Stimulated activated CD8-positive, alpha-beta memory T cell treated with anti-CD3 and anti-CD28 coated beads, Interleukin-7, amount 100 ng/mL, for 48 hours (primary cell): ENCODE results near the gene ASB18.

Experiments used
- DNase-seq, 2 donors: peaks; one replicate each; pipeline ENCODE4 v3.0.0-alpha.2; 2020; ENCODE audit warnings: low read depth in 1 of 2; ENCODE audit errors: extremely low read depth in 1 of 2

ASB18 gene

DNA sequence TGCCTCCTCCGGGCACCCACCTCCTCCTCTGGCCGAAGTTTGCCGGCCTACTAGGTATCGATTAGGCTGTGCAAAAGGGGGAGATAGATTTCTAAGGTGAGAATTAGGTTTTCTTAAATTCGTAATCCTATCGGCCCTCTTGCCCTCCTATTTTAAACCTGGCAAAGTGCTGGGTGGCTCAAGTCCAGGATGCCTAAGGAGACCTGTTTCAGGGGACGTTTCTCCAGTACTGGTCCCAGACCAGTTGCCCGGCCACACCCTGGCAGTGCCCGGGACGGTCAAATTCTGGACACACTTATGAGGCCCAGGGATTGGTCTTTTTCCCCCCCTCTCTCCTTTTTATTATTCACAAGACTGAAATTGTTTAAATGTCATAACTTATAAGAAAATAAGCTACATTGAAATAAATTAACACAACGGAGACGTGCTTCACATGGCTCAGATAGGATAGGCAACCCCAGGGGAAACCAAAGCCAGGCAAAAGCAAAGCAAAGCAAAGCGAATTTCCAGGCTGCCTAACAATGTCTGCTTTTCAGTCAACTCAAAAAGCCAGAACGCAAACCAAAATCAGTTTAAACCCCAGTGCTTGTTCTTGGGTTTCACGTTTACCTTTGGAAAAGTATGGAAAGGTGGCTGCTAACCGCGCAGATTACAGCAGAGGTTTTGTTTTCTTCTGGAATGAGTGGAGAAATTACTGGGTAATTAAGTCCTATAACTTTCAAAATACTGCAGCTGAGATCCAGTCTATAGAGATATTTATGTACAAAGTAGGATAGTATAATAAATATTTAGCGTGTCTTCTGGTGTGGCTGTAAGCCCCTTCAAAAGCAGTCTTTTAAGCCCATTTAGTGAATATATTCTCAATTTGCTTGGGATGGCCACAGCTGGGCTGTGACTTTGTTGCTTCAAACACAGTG is 99.0 kb downstream of the ASB18 start:
- DNase-seq: no peak

GRCh38 chr2:236164201-236164924 is 99.8 kb downstream of the ASB18 start:
- no peak for DNase-seq

GRCh38 chr2:236163471-236164200 is 100.6 kb downstream of the ASB18 start:
- no peak for DNase-seq

GRCh38 chr2:236162882-236163470 is 101.2 kb downstream of the ASB18 start:
- no peak for DNase-seq

- no peak for DNase-seq
These were observed 102.0 kb downstream of the ASB18 start for GRCh38 chr2:236162031-236162845.

DNA sequence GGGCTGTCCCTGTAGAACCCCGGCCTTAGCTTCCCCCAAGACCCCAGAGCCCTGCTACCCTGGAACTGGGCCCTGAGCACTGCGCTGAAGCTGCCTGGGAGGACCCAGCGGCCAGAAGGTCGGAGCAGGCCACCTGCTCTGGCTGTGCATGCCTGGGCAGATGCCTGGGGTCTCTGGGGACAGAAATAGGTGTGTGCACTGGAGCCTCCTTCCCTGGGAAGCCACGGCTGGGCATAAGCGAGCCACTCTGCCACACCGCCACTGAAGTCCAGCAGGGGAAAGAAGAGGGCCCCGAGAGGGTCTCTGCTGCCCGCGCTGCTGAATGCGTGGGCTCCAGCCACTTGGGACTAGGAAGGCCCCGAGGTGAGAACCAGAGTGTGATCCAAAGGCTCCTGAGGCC is 102.7 kb downstream of the ASB18 start:
- DNase-seq: no peak

DNA sequence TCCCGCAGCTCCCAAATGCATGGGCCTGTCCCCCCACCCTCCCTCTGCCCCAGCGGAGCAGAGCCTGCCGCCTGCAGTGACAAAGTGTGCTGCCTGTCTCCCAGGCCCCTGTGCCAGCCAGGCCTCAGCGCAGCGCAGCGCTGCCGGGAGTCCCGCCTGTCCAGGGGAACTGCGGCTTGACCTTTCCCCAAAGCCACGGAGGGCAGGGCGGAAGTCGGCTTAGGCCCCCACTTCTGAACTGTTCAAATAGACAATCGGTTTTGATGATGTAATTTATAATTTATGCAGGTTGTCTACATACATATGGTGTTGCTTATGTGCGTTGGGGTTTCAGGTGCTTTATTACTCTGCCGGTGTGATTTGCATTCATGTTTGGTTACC is 103.1 kb downstream of the ASB18 start:
- DNase-seq: no peak

GRCh38 chr2:236160366-236161081 is 103.7 kb downstream of the ASB18 start:
- DNase-seq: no peak

- no peak for DNase-seq
These were observed 104.4 kb downstream of the ASB18 start for GRCh38 chr2:236159778-236160170.

DNA sequence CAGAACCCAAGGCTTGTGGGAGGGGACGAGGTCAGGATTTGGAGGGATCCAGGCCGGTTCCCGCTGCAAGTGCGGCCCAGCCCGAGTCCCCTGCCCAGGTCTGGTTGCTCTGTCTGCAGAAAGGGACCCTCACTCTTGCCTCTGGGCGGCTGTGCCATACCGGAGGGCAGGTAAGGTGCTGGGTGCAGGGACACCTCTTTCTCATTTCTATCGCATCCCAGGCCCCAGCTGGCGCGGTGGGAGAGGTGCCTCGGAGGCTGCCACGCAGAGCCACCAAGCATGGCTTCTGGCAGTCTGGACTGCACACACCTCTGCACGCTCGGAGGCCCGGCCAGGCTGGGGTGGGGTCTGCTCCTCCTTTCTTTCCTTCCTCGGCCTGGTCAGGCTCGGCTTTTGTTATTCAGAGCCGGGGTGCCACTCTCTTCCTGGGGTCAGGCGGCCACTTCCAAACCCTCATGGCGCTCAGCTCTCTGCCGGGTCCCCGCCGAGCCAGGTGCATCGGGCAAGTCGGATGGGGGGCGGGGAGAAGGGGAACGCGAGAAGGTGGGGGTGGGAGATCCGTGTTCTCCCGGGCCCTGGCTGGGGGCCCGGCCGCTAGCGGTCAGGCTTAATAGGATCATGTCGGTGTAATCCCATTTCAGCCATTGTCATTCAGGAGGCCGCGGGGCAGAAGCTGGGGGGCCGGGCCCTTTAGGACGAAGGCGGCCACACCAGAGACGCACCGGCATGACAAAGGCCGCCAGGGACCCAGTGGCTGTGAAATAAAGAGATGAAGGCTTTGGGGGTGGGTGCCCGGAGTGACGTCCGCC is 105.0 kb downstream of the ASB18 start:
- DNase-seq: no peak

GRCh38 chr2:236157815-236158498 is 106.2 kb downstream of the ASB18 start:
- no peak for DNase-seq

DNA sequence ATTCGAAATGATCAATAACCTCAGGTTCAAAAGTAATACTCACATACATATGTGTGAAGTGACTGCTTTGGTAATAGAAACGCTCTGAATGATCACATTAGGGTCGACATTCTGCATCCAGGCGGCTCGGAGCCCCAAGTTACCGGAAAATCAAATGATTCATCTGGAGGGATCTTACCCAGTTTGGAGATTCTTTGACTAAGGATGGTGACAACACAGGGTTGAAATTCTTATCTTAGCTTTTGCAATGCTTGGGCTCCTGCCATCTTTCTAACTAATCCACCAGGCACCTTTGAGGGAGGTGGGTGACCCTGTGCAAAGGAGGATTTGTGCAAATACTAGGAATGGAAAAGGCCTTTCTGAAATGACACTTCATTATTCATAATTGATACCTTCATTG is 106.8 kb downstream of the ASB18 start:
- no peak for DNase-seq

- no peak for DNase-seq
These were observed 107.4 kb downstream of the ASB18 start for GRCh38 chr2:236156860-236157194.

DNA sequence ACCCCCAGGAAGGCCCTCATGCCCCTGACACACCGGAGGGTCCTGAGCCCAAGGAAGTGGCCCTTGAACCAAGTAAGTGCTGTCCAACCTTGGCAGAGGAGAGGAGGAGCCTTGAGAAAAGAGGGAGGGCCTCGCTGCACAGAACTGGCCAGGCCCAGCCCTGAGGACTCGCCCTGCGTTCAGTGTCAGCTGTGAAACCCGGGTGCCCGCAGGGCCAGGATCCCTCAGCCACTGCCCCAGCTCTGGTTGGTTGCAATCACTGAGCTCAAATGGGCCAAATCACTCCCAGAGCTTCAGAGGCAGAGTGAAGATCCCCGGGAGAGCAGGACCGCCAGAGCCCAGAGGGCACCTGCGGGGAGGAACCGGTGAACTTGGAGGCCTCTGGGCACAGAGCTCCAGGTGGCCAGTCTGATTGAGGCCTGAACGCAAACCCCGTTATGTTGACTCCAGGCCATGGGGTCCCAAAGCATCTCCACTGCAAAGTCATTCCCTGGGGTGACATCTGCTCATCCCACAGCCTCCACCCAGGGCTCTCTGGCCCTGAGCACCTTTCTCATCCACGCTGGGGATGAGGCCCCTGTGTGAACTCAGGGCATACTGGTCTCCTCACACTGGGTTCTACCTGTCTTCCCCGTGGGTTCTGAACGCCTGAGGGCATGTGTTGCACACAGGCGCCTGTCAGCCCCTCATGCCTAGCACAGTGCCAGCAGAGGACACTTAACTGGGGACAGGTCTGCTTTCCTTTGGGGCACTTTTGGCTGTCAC is 107.9 kb downstream of the ASB18 start:
- DNase-seq: no peak

DNA sequence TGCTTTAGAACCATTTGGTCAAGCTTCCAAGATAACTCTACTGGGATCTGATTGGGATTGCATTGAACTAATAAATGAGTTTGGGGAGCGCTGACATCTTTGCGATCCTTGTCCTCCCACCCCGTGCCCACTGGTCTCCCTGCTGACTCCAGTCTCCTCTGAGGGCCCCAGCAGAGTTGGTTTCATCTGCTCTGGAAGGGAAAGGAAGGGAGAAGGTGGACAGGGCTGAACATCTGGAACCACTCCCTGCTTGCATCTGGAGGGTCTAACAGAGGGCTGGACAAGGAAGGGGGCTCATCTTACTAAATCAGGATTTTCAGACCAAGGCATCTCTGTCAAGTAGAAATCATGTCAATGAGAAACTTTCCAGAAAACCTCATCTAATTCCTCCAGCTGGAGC is 108.8 kb downstream of the ASB18 start:
- DNase-seq: no peak

- DNase-seq: no peak
These were observed 117.8 kb downstream of the ASB18 start for GRCh38 chr2:236146436-236146835.

DNA sequence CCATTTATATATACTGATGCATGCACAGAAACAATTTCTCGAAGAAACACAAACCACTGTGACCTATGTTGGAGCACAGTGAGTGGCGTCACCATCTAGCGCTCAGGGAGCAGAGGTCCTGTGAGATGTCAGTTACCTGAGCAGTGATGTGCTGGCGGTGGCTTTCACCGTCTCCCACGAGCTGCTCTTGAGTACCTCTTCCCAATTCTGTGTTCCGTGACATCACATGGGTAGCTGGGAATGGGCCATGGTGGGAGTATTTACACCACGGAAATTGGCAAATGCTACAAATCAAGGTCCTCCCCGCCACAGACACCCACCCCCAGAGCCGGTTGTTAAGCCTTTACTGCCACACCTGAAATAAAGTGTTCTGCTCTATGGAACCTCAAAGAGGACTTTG is 120.4 kb downstream of the ASB18 start:
- no peak for DNase-seq
